ENCODE results near the gene TFIP11. TPM values are rescaled to one million over a fixed set of nuclear protein-coding genes. Genes with fewer than 3 reads are reported as not detected.

TFIP11 gene
- total RNA-seq (2022; extraction: Qiagen RNA extraction): 19.3 to 22.8 TPM (median 19.7 TPM) in 5 replicates

DNA sequence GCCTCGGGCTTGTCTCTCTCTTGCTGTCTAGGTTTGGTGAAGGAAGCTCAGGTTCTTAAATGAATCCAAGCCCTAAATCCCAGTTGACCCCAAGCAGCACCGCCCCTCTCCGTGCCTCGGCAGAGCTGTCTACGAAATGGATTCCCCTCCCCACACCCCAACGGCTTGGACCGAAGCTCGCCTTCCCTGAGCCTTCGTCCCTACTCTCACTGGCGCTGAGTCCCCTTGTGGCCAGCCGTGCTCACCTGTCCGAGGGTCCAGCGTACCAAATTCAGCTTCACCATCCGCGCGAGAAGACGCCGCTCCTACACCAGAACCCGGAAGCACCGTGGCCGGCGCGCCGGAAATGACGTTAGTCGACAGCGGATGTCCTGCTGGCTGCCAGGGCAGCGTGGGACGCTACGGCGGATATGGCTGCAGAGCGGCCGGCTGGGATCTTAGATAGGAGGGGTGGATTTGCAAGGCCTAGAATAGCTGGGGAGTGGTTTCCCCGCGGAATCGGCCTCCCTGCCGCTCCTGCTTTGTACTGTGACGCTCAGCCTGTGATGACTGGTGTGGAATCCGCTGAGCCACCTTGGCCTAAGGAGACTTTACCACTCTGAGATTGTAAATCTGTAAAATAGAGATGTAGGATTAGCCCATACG lies at the start of gene TFIP11:
Gene TFIP11 (minus strand): TSS at position 325 of the 645 bp plus-strand sequence. CDS start 2,201 bp downstream, outside the sequence.

DNA sequence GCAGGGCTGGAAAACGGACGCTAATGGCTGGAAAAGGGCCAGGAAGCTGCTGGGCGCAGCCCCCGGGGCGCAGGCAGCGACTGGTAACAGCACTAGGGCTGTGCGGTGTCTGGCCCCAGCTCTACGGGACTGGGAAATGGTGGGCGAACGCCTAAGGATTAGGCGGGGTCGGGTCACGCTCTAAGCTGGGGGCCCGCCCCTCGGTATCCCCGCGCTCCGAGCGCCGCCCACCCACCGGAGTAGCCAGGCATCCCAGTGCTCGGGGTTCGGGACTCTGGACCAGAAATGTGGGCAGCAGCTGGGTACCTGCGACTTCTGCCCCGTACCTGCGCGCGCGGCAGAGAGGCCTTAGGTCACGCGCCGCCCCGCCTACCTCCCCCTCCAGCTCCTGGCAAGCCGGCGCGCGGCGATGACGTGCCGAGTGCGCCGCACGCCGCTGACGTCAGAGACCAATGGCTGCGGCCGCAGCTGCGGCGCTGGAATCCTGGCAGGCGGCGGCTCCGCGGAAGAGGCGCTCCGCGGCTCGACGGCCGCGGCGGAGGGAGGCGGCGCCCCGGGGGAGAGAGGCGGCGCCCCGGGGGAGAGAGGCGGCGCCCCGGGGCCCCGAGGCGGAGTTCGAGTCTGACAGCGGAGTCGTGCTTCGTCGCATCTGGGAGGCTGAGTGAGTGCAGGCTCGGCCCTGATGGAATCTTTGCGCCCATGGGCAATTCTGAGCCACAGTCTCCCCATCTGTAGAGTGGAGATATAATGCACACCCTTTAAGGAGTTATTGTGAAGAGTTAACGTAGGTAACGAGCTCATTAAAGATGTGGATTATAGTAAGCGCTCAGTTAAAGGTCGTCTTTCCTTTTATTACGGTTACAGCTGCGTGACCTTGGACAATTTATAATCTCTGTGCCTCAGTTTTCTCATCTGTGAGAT lies 28.6 kb downstream of the TFIP11 start, which contains the start of the genes HPS4 and SRRD:
Gene HPS4 (minus strand): TSS at position 345 of the 921 bp plus-strand sequence. CDS start 2,021 bp downstream, outside the sequence.
Gene SRRD (plus strand): TSS at position 439 of the 921 bp plus-strand sequence. CDS start 14 bp downstream, at position 453.

Other genes starting within 250 kb of the TFIP11 start
- 0.97 to 1.2 TPM (median 1.0 TPM) in 5 replicates for gene ASPHD2, start 83.2 kb downstream of the TFIP11 start, total RNA-seq (2022; extraction: Qiagen RNA extraction)
- gene HPS4, start 28.7 kb downstream of the TFIP11 start, total RNA-seq (2022; extraction: Qiagen RNA extraction): 14.8 to 16.0 TPM (median 15.4 TPM) in 5 replicates
- 17.7 to 19.8 TPM (median 19.0 TPM) in 5 replicates for gene SRRD, start 28.6 kb downstream of the TFIP11 start, total RNA-seq (2022; extraction: Qiagen RNA extraction)
- 8.7 to 11.7 TPM (median 10.0 TPM) in 5 replicates for gene TPST2, start 77.7 kb upstream of the TFIP11 start, total RNA-seq (2022; extraction: Qiagen RNA extraction)
- not detected in 5 replicates for gene CRYBB1, start 105.6 kb upstream of the TFIP11 start, total RNA-seq (2022; extraction: Qiagen RNA extraction)
- gene CRYBA4, start 109.5 kb upstream of the TFIP11 start, total RNA-seq (2022; extraction: Qiagen RNA extraction): not detected in 5 replicates
- gene MIAT, start 145.1 kb upstream of the TFIP11 start, total RNA-seq (2022; extraction: Qiagen RNA extraction): 0.16 to 0.44 TPM (median 0.27 TPM) in 5 replicates

Data from A549 treated with Mapracorat at 1 μM for 4 hours (cell line).